B cell (primary cell): ENCODE measurements around the gene PDPR. TPM values are rescaled to one million over a fixed set of nuclear protein-coding genes. Genes with fewer than 3 reads are reported as not detected.

Experiments
- polyA plus RNA-seq: library from polyadenylated mRNA; depleted of rRNA; stranded (reverse); fragments of >200 nt; gene quantifications from 2 replicates; pipeline ENCODE4 v1.2.3, GENCODE V29; 2012
- small RNA-seq: library from RNA; depleted of rRNA; stranded (forward); fragments of <200 nt; gene quantifications from one replicate; pipeline ENCODE3, GENCODE V24; 2012; ENCODE audit warnings: low replicate concordance, low read depth; ENCODE audit not compliant: insufficient read length
- total RNA-seq, 2 donors: library from RNA; stranded (reverse); fragments of 120-200 nt in 1 of 2; gene quantifications; 1 replicate in 1 of 2; 2 replicates in 1 of 2; pipeline versions ENCODE4 v1.2.3 to v1.2.4, GENCODE V29; 2013 to 2022

Gene PDPR
- total and polyA plus RNA-seq, 2 donors (not counting 1 experiment from before 2014, with no cell fraction given): 14.7 to 28.3 TPM

Small RNAs within 50 kb of the gene (small RNA-seq; reads per million reads assigned to genes)
- gene AC009060.2: not detected

Other genes with a start within 250 kb of the PDPR start
- gene CLEC18A, start 163.0 kb upstream of the PDPR start, total RNA-seq: 2.2 and 2.5 TPM in 2 replicates
- 0.52 and 1.3 TPM in 2 replicates for gene CLEC18A, start 163.0 kb upstream of the PDPR start, polyA plus RNA-seq
- 1.2 and 1.9 TPM in 2 replicates for gene CLEC18C, start 59.5 kb downstream of the PDPR start, total RNA-seq
- 0.50 and 0.88 TPM in 2 replicates for gene CLEC18C, start 59.5 kb downstream of the PDPR start, polyA plus RNA-seq
- gene EXOSC6, start 137.6 kb downstream of the PDPR start, total RNA-seq: 41.8 and 42.3 TPM in 2 replicates
- 13.0 and 14.6 TPM in 2 replicates for gene EXOSC6, start 137.6 kb downstream of the PDPR start, polyA plus RNA-seq
- 54.4 and 57.8 TPM in 2 replicates for gene AARS1, start 175.2 kb downstream of the PDPR start, total RNA-seq
- 27.7 and 34.4 TPM in 2 replicates for gene AARS1, start 175.2 kb downstream of the PDPR start, polyA plus RNA-seq
- 31.6 and 35.8 TPM in 2 replicates for gene DDX19B, start 184.9 kb downstream of the PDPR start, total RNA-seq
- 26.3 and 33.0 TPM in 2 replicates for gene DDX19B, start 184.9 kb downstream of the PDPR start, polyA plus RNA-seq
- 46.7 TPM in 2 replicates for gene DDX19A, start 232.6 kb downstream of the PDPR start, total RNA-seq
- 32.4 and 56.0 TPM in 2 replicates for gene DDX19A, start 232.6 kb downstream of the PDPR start, polyA plus RNA-seq